Left lobe of liver (tissue), 2 donors: Measurements from ENCODE around the gene MBTD1. TPM values are rescaled to one million over a fixed set of nuclear protein-coding genes. Genes with fewer than 3 reads are reported as not detected.
"Not testable (repeated sequence)": the region's sequence is repeated elsewhere in the genome, so short reads cannot be mapped to it uniquely, and the experiment has no call there.

Source experiments
- ATAC-seq: fragments of 200-7000 bp; cut with Tn5 transposase; one replicate; pipeline ENCODE4 v1.9.1; 2020; ENCODE audit warnings: mild to moderate bottlenecking, moderate library complexity
- DNase-seq: peaks from one replicate; pipeline ENCODE4 v3.0.0-alpha.2; 2020; ENCODE audit warnings: low spot score
- total RNA-seq: library from RNA; stranded (reverse); gene quantifications from one replicate; pipeline ENCODE4 v1.2.1, GENCODE V29; 2021
- donor health status: DM: no; HTN: no; CAD: no; lungs with moderate emphysema.
- donor health status: DM: no; HTN: yes; CAD: no.

Gene MBTD1
- 9.5 TPM for total RNA-seq

DNA sequence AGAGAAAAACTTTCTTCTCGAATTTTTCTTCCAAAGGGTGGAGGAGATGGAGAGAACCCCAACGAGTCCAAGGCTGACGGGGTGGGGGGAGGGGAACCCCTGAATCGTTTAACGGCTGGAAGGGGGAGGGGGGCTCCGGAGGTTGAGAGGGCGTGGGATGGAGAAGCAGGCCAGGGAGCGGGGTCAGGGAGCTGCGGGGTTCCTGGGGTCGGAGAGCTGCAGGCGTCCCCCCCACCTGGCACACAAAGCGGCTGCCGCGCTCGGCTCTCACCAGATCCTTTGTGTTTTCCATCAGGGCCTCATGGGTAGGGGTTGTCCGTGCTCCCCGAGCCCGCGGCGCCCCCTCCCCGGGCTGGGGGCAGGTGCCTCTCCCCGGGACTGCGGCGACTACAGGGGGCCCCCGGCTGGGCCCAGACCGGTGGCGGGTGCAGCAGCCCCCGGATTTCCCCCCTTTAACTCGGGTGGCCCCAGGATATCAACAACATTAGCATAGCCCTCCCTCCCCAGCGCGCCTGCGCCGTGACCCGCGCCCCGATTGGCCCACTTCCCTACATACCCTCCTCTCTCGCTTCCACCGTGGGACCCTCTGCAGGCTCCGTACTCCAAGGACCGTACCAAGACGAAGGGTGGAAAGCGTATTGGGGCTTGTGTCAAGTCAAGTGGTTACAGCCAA is at the start of gene MBTD1:
MBTD1 (minus strand) TSS at position 486 of the 673 bp plus-strand sequence. CDS start 34,888 bp downstream, outside the sequence.
- ATAC-seq (peak; percentile 77), DNase-seq (peak; percentile 95)

- ATAC-seq: no peak
- no peak for DNase-seq
Observed at GRCh38 chr17:51305182-51305581, 45.3 kb upstream of the MBTD1 start.

- DNase-seq (no peak), ATAC-seq (no peak)
Observed at GRCh38 chr17:51299859-51300258, 40.0 kb upstream of the MBTD1 start.

GRCh38 chr17:51298508-51299371 is 38.9 kb upstream of the MBTD1 start:
- DNase-seq: no peak
- peak; percentile 83 for ATAC-seq

DNA sequence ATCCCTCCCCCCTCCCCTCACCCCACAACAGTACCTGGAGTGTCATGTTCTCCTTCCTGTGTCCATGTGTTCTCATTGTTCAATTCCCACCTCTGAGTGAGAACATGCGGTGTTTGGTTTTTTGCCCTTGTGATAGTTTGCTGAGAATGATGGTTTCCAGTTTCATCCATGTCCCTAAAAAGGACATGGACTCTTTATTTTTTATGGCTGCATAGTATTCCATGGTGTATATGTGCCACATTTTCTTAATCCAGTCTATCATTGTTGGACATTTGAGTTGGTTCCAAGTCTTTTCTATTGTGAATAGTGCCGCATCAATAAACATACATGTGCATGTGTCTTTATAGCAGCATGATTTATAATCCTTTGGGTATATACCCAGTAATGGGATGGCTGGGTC is 34.5 kb upstream of the MBTD1 start:
- DNase-seq, ATAC-seq: not testable (repeated sequence)

DNA sequence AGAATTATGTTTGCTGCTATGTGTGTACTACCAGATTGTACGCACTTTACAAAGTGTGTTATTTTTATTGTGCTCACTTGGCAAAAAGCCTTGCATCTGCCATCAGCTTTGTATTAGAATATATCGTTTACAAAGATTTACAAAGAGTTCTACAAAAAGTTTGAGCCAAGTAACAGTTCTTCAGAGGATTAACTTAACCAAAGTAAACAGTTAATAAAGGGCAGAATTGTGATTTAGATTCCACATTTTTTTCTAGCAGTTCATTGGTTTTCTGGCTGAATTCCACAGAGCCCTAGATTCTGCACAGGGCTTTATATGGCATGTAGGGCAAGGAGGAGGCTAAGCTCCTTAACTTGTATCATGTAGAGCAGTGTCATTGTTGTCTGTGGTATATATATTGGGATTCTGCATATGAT is 29.9 kb upstream of the MBTD1 start:
- ATAC-seq: no peak
- DNase-seq: no peak

DNA sequence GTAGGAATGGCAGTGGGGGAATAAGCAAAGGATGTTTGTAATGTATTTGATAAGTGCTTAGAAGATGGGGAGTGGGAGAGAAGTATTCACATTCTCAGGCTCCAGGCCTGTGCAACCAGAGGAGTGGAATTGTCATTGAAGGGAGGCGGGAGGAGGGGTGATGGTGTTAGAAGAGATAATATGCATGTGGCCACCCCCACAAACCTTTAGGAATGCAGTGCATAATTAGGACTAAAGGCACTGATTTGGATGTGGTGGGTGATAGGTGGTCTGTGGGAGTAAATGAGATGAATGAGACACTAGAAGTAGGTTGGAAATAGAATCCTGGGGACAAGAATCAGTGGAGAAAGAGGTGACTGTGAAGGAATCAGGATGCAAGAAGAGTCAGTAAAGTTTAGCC is 27.6 kb upstream of the MBTD1 start:
- ATAC-seq: no peak

GRCh38 chr17:51279183-51279582 is 19.3 kb upstream of the MBTD1 start:
- no peak for DNase-seq

More for the DNA sequence above, 27.6 kb upstream of the MBTD1 start:
- DNase-seq: no peak

DNA sequence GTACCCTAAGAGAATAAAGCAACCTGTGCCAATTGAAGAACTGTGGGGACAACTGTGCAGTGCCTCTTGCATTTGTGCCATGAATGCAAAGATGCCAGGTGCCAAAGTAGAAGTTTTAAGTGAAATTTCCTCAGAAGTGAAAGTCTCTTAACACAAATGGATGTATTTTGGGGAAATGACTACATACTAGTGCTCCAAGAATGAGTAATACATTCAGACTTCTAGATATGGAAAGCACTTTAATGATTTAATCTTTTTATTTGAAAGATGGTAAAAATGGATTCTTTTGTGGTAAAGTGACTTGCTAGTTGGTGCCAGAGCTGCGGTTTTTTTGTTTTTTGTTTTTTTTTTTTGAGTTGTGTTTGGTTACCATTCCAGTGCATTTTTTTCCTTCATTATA is 15.5 kb upstream of the MBTD1 start:
- DNase-seq (no peak), ATAC-seq (no peak)

More at GRCh38 chr17:51279183-51279582, 19.3 kb upstream of the MBTD1 start:
- no peak for ATAC-seq

- ATAC-seq: no peak
Observed at GRCh38 chr17:51272812-51273211, 13.0 kb upstream of the MBTD1 start.

GRCh38 chr17:51270636-51271035 is 10.8 kb upstream of the MBTD1 start:
- no peak for DNase-seq
- ATAC-seq: no peak

More at GRCh38 chr17:51272812-51273211, 13.0 kb upstream of the MBTD1 start:
- DNase-seq: no peak

GRCh38 chr17:51269991-51270390 is 10.1 kb upstream of the MBTD1 start:
- no peak for DNase-seq
- ATAC-seq: no peak

DNA sequence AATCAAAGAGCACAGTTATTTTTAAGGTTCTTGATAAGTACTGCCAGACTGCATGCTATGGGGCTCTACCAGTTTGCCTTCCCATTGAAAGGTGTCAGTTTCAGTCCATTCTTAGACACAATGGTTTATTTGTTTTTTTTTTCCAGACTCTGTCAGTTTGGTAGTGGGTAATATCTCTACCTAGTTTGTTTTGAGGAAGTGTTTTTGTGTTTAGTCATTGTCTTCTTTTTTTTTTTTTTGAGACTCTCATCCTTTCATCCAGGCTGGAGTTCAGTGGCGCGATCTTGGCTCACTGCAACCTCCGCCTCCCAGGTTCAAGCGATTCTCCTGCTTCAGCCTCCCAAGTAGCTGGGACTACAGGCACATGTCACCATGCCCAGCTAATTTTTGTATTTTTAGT is 4.6 kb upstream of the MBTD1 start:
- ATAC-seq, DNase-seq: not testable (repeated sequence)

DNA sequence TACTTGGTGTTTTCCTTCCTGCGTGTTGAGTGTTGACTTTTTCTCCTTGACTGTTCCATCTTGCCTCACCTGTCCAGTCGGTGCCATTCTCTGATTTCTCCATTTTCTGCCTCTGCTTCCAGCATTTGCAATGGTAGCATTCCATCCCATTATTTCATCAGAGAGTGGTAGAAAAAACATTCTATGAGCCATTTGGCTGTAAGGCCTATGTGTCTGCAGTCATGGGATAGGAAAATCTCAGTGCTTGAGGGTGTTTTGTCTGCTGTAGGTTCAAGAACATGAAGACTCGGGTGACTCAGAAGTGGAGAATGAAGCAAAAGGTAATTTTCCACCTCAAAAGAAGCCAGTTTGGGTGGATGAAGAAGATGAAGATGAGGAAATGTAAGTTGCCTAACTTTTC is 3.2 kb upstream of the MBTD1 start:
- DNase-seq (no peak), ATAC-seq (no peak)

DNA sequence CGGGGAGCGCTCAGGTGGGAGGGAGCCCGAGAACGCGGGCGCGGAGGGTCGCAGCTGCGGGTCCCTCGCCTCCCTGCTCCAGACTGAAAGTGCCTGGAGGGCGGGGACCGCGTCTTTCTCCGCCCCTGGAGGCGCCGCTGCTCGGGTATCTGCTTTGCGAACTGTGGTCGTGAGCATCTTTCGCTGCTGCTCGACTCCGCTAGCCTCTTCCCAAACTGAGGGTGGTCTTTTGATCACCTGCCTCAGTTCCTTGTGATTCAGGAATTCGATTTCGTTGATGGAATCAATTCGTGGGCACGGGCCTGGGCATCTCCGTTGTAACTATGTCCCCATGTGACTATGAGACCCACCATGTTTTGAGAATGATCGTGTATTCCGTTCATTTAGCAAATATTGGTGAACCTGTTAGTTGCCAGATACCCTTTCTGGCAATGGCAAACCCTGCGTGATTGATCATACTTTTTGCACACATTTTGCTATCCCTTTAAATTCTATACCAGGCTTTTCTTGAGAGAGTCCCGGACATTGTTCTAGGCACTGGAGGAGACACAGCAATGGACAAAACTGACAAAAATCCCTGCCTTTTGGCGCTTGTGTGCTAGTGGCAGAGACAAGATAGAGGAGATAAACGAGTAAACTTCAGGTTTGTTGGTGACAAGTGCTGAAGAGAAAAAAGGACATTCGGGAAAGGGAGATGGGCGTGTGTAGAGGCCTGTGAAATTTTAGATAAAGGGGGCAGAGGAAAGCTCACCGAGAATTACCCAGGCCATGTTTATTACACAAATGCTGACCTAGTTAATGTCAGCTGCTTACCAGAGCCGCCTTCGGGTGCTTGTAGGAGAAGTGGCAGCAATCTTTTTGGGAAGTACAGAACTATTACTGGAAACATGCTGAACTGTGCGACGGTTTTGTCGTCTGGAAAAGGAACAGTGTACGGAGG is 1.4 kb upstream of the MBTD1 start:
- DNase-seq (no peak), ATAC-seq (no peak)

- DNase-seq (peak; percentile 98), ATAC-seq (peak; percentile 88)
Observed at GRCh38 chr17:51260237-51261023, 581 bp upstream of the MBTD1 start, which contains the start of gene UTP18. Gene UTP18 (plus strand): TSS chr17:51260546. CDS start chr17:51260585, 39 bp downstream.

DNA sequence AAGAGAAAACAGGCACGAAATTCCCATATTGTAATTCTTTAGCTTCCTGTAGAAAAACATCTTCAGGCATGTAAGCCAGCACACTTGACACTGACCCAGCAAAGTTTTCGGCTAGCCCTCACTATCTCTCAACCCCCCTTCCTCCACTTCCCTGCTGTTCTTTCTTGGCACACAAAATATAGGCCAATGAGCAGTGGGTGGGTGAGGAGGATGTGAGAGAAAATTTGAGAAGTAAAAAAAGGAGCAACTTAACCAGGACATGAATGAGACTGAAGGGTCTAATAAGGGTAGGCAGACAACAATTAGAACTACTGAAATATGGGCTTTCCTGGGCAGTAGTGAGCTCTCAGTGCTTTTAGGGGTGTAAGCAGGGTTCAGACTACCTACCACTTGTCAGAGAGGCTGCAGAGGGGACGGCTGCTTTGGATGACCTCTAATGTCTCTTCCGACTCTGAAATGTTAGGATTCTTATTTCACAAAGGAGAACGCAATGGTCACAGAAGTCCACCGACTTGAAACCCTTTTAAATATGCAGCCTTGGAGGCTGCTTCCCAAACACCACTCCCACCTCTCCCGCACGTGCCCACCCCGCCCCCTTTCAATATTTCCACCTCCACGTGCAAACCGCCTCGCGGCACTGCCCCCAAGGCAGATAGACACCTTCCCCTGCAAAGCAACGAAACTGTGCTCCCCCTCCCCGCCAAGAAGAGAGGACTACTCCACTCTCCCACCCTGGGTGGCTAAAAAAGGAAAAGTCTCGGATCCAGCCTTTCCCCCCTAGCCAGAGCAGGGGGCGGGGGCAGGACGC is 889 bp downstream of the MBTD1 start:
- DNase-seq (no peak), ATAC-seq (no peak)

DNA sequence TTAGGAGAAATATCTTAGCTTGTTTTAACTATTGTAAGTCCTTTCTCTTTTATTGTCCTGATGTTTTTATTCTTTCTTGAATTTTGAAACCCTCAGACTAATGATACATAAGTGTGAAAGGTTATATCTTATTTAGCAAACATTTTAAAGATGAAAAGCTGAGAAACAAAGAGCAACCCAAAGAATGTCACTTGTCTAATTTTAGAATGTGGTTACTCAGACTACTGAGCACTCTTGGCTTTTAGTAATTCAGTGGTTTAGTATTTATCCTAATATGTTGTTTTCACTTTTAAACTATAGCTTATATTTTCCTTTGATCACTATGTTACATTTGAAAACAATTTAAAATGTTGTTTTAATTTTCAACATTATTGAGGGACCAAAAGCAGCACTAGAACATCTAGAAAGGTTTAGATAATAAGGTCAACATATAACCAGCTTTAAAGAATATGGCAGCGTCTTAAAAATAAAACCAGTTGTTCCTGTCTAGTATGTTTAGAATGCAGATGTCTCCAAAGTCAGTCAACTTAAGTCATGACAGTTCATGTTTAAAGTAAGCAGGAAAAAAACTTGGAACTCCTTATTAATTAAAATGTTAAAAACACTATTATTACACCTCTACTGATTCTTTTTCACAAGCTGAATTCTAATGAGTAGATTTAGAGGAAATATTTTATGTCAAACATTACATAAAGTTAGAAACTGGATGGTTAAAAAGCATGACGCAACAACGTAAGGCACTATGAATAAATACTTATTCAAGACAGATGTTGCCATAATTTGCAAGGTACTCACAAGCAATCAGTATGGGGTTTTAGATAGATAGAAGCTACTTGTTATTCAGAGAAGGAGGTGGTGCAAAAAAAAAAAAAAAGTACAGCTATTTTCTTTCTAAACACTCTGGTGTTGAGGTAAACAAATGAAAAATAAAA is 2.4 kb downstream of the MBTD1 start:
- no peak for ATAC-seq
- no peak for DNase-seq
